RKO (cell line): Measurements from ENCODE around the gene NEK6.
"Not testable (repeated sequence)": the region's sequence is repeated elsewhere in the genome, so short reads cannot be mapped to it uniquely, and the experiment has no call there.

Source experiments
- DNase-seq: peaks from one replicate; pipeline ENCODE4 v3.0.0-alpha.2; 2016; ENCODE audit warnings: low spot score

NEK6 gene

DNA sequence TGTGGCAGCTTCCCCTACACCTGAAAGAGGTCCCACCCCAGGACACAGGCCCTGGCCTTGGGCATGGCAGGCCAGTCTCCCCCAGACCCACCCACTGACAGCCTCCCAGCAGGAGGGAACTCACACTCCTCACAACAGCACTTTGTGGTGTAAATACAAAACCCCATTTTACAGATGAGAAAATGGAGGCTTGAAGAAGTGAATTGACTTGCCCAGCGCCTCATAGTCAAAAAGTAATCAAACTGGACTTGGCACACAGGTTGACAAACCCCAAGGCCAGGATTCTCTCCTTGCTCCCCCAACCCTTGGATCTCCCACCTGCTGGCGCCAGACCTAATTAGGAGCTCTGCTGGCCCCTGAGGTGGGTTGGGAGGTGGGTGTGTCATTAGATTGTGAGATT lies 29.2 kb upstream of the NEK6 start:
- no peak for DNase-seq

DNA sequence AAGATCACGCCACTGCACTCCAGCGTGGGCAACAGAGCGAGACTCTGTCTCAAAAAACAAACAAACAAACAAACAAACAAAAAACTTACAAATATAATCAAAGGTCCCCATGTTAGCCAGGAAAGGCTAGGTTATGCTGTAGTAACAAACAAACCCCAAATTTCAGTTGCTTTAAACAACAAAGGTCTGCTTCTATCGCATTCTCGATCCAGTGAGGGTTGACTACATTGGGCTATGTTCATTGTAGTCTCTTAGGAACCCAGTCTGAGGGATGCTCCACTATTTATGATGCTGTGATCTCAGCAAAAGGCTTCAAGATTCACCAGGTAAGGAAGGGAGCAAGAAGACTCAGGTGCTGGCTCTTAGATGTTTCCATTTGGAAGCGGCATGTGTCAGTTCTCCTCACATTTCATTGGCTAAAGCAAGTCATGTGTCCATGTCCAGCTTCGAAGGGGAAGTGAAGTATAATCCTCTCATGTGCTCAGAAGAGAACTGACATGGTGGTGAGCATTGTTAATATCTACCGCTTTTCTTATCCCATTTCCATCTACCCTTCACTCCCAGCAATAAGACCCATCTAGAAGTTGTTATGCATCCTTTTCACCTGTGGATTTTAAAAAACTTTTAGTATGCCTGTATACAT lies 26.5 kb upstream of the NEK6 start:
- no peak for DNase-seq

DNA sequence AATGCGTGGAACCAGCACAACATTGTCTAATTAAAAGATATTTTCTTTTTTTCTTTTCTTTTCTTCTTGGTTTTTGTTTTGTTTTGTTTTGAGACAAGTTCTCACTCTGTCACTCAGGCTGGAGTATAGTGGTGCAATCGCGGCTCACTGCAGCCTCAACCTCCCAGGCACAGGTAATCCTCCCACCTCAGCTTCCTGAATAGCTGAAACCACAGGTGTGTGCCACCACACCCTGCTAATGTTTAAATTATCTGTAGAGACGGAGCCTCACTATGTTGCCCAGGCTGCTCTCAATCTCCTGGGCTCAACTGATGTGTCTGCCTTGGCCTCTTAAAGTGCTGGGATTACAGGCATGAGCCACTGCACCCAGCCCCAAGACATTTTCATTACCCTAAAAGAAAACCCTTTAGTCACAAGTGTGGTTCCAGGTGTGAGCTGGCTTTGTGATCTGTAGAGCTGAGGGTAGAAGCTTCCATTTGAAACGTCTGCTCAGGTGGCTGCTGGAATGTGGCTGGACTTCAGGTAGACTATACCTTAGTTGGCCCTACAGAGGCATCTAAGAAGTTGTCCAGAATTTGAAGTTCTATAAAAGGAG lies 19.1 kb upstream of the NEK6 start:
- no peak for DNase-seq

DNA sequence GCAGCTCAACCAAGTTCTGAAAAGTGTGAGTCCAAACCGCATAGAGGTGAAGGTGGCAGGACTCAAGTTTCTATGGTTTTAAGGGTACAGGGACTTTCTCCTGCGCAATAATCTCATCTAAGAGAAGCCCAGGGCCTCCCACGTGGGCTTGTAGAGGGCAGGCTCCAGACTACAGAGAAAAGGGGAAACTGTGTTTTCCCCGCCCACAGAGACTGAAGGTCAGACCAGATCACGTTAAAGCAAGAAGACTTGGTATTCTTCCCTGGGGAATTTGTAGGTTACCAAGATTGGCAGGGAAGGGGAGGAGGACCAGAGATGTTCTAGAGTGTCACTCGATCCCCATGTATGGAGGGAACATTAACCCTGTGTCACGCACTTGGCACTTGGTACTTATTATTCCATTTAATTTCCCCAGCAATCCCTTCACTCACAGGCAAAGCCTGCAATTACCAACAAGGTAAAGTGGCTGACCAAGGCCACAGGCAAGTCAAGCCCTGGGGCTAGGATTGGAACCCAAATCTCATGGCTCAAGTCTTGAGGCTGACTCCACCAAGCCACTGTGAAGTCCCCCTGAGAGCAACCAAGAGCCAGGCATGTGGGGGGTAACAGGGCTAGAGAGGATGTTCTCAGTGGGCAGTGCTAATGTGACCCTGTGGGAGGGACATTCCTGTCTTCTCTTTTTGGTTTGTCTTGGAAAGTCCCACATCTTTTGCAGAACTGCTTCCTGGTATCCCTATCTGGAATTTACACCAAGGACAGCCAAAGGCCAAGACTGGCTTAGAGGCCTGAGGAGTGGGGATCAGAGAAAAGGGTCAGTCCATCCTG lies 18.3 kb upstream of the NEK6 start:
- no peak for DNase-seq

DNA sequence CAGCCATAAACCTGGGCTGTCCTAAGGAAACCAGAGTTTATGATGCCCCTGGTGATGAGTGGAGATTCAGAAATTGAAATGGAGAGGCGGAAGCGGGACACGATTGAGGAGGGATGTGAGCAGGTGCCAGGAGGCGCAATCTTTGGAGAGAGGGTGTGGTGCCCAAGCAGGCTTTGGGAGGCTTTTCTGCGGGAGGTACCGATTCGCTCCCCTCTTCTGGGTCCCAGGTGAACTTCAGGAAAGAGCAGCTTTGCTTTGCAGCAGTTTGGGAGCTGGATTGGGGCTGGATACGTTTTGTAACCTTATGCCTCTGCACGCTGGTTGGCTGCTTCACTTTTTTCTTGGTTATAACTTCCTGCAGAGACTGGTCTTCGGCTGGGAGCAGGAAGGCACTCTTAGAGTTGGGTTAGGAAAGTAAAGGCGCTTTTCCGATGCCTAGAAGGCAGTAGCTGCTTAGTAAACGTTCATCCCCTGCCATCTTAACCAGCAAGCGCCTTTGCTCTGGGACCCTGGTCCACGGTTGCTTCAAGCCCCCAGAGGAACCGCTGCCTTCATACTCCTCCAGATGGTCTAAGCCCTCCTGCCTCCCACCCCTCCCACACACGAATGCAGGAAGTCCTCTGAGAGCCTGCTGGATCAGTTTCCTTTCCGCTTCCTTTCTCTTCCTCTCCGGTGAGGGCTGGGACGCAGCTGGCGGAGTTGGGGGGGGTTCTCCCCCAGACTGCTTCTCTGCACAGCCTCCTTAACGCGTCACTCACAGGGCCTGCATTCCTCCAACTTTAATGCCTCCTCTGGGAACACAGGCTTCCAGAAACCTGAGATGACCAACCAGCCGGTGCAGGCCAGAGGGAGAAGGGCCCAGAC lies 15.2 kb upstream of the NEK6 start:
- DNase-seq: no peak

DNA sequence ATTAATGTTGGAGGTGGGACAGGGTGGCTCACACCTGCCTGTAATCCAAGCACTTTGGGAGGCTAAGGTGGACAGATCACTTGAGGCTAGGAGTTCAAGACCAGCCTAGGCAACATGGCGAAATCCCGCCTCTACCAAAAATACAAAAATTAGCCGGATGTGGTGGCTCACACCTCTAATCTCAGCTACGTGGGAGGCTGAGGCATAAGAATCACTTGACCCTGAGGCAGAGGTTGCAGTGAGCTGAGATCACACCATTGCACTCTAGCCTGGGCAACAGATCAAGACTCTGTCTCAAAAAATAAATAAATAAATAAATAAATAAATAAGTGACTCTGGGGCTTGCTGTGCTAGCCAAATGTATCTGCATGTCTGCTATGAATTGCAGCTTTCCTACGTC lies 10.4 kb upstream of the NEK6 start:
- not testable (repeated sequence) for DNase-seq

DNA sequence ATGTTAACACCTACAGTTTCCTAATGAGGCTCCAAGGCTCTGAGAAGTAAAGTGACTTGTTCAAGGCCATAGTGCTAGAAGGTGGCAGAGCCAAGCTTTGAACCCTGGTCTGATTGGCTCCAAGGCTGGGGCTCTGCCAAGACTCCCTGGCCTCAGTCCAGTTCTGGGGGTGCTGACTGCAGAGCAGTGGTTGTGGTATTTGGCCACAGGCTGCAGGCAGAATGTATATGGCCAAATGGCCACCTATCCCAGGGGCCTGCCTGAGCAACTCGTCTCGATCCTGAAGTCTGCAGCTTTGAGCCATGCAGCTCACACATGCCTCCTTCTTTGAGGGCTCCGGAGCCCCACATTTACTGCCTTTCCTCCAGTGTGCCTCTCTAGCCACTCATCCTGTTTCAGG lies 9.7 kb upstream of the NEK6 start:
- no peak for DNase-seq

DNA sequence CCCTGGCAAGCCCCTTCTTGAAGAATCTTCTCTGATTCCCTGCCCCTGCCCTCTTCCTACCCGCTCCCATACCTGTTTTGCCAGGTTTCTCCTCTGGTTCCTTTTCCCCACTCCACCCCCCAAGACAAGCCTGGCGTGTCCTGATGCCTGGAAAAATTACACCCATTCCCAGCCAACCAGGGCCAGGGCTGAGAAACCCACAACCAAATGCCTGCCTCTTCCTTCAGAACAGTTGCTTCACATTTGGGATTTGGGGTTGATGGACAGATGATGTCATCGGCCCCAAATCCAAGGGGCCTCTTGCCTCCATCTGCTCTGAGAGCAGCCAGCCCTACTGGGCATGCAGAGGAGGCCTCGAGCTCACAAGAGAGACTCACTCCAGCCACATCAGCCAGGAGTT lies 8.8 kb upstream of the NEK6 start:
- no peak for DNase-seq

DNA sequence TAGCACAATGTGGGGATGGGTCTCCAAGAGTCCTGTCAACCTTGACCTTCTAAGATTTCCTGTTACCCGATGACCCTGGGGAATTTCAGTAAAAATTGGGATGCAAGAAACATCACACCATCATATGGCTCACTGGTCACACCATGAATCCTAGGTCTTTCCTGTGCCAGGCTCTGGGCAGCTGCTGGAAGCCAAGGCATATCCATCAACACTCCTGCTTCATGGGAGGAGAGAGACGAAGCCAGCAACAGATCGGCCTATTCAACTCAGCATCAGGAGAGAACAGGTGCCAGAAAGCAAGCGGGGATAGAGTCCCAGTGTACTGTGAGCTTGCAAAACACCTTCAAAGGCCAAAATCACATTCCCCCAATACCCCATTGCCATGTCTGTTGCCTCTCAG lies 6.5 kb upstream of the NEK6 start:
- DNase-seq: no peak

DNA sequence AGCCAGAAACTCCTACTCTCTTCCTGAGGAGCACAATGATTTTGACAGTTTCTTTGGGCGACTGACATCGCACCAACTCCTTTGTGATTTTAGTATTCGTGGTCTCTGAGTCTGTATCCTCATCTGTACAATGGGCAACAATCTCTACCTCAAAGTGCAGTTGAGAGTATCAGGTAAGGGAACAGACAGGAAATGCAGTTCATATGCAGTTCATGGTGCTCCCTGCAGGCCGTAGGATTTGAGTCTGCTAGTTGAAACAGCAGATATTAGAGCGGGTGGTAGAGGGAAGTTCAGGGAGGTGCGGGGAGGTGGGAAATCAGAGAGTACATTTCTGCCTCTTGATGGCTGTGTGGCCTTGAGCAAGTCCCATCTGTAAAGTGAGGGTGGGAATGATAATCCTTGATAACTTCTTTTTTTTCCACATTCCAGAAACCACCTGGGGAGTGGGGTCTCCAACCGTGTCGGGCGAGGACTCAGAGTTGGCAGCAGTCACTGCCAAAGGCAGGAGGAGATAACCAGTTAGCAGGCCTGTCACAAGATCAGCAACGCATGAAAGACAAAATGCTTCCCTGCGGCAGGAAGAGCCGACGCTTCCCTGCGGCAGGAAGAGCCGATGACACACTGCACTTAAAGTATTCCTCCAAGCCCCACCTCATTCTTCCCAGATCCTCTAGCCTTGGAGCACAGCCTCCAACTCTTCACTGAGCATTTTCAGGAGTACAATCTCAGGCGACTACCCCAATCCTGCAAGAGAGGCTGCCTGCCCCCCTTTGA lies 6.0 kb upstream of the NEK6 start:
- DNase-seq: peak; percentile 32

DNA sequence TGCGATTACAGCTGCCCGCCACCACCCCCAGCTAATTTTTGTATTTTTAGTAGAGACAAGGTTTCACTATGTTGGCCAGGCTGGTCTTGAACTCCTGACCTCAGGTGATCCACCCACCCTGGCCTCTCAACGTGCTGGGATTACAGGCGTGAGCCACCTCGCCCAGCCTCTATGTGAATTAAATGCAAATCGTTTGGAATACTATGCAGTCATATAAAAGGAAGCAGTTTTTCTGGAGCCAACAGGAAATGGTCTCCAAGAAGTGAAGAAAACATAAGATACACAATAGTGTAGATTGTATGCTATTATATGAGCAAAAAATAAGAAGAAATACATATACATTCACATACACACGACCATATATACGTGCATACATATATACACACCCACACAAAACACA lies 4.9 kb upstream of the NEK6 start:
- DNase-seq: not testable (repeated sequence)

DNA sequence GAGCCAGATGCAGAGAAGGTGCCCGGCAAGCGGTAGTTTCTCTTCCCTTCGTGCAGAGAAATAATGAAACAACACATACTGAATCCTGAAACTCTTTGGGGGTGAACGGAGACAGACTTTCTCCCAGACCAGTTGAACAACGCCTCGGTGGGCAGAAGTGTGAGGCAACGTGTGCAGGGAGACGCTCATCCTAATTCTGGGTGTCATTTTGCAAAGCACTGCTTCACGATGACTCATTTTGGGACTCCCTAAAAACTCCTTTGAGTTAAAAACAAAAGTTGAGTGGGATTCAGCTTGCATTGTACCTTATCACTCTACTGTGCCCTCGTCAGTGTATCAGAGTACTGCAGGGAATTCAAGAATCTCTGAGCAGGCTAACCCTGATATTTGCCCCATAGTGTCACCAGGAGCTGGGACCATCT lies 3.5 kb upstream of the NEK6 start:
- no peak for DNase-seq

DNA sequence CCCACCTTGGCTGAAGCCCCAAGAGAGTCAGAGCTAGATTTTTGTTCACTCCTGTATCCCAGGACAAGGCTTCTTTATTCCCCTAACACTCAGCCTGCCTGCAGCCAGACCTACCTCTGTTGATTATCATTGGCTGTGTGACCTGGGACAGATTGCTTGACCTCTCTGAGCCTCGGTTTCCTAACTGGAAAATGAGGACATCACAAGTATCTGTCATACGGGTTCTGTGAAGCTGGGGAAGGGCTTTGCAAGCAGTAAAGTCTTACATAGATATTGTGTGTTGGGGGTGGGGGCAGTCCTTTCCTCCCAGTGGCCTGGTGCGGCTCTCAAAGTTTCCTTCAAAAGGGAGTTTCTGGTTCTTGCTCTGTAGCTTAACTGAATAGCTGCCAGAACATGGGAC lies 2.5 kb upstream of the NEK6 start:
- DNase-seq: no peak

DNA sequence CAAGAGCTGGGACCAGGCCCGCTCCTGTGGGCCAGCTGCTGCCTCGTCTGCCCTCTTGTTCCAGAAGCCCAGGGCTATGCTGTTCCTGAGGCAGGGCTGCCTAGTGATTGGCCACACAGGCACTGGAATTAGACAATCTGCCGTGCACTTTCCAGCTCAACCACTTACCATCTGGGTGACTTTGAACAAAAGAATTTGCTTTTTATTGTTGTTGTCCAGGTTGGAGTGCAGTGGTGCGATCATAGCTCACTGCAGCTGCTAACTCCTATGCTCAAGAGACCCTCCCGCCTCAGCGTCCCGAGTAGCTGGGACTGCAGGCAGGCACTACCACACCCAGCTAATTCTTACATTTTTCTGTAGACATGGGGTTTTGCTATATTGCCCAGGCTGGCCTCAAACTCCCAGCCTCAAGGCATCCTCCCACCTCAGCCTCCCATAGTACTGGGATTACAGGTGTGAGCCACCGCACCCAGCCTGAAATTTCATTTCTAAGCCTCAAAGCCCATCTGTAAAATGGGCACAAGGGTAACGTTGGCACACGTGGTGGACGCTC lies 1.2 kb upstream of the NEK6 start:
- peak; percentile 67 for DNase-seq

DNA sequence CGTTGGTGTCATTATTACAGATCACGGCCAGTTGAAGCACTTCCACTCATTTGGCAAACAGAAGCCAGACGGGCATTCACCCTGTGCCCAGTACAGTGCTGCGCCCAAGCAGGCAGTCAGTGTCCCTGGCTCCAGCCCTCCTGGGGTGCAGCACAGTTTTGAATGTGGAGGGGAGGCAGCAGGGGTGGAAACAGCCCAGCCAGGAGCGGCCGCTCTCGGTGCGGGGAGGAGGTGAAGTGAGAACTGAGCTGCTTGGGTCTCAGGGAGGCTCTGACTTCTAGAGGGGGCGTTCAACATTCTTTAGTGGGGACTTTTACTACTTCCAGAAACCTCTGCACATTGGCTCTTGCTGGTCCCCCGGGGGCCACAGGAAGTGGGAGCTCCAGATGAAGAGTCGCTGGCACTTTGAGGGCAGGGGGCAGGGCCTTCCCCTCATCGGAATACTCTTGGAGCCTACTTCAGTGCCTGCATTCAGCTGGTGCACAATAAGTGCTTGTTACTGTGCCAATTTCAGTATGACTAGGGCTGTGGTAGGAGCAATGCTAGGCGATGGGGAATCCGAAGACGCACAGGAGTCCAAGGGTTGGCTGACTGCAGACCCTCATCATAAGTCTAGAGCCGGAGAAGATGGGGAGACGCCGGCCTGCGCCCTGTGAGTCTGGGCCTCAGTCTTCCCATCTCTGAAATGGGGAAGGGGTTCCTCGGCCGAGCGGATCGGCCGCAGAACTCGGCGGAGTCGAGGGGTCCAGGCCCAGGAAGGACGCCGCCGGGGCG lies 492 bp upstream of the NEK6 start:
- DNase-seq: no peak

DNA sequence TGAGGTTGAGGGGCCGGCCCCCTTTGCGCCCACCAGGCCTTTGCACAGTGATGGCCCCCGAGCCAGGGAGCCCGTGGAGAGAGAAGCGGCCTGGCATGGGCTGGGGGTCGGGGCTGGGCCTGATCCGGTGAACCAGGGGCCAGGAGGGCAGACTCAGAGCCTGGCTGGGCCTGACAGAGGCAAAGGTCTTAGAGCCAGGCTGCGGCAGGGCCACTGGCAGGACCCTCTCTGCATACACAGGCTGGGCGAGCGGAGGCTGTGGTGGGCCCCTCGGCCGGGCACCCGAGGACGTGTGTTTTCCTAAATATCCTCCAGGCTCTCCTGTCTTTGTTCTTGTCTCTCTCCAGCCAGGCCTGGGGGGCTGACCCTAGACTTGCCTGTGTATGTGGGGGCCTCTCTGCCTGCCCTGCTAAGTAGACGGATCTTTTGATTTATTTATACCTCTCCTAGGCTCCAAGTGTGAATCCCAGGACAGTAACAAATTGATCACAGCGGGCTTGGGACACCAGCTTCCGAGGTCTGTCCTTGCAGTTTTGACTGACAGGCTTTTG lies 933 bp downstream of the NEK6 start:
- DNase-seq: peak; percentile 46

DNA sequence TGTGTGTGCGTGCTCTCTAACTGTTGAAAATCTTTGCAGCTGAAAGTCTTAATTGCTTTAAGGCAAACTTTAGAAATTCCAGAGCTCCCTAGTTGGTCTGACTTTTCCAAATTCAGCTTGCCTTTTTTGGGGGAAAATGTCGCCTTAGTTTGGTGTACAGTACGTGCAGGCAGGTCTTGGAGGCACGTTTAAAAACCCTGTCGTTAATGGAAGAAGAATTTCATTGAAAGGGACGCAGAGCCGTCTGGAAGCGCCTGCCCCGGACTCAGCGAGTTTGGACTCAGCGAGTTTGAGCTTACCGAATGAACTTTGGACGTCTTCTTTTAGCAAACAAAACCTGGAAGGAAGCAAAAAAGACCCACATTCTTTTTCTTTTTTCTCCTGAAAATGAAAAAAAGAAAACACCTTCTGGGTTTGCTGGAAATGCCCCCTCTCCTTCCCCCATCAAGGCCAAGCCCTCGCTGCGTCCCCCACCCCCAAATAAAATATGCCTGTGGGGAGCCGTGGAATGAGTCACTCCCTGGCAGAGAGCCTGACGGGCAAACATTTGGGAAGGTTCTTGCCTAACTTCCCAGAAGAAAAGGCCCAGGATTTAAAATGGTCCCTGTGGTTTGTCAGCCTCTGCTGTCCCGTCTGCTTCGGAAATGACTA lies 1.5 kb downstream of the NEK6 start:
- DNase-seq: peak; percentile 85

DNA sequence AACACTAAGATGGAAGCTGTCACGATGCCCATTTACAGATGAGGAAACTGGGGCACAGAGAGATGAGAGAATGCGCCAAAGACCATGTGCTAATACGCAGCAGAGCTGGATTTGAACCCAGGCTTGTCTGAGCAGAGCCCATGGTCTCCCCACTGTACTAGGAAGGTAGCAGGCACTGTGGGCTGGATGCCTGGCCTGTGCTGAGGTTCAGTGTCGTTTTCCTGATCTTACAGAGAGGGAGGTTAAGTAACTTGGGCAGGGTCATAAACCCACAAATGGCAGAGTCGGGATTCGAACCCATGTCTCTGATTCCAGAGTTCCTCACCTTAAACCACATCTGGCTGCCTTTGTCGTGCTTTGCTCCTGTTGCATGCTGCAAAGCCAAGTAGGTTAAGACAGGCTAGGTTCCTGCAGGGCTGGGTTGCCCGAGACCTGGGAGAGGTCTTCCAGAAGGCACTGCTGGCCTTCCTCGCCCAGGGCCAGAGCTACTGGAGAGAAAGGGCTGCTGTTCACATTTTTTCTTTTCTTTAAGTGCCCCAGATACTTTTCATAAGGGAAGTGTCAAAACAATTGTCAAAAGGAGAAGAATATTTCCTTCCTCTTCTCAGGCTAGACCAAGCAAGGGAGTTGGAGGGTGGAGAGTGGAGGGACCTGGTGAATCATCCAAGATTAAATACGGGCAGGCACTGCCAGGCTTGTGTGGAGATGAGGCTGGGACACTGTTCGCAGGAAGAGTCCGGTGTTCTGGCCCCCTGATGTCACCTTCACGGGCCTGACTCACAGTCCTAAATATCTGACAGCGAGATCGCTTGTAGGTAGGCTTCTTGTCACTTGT lies 3.2 kb downstream of the NEK6 start:
- no peak for DNase-seq
